Germinal center (tissue), 1 donor: ENCODE data around the gene C17orf78.
A peak's percentile ranks its signal among the peaks of the same experiment; 100 is the strongest.
"Not testable (repeated sequence)": the region's sequence is repeated elsewhere in the genome, so short reads cannot be mapped to it uniquely, and the experiment has no call there.

Experiments used
- DNase-seq: peaks from one replicate; pipeline ENCODE4 v3.0.0; 2012; ENCODE audit warnings: mixed read lengths, low spot score

Gene C17orf78

GRCh38 chr17:37375706-37376105 lies at the start of gene C17orf78:
TSS of gene C17orf78 (plus strand) at chr17:37375985. CDS start at chr17:37376093, 108 bp downstream.
- DNase-seq = no peak

GRCh38 chr17:37327341-37328090 lies 48.3 kb upstream of the C17orf78 start:
- no peak for DNase-seq

- no peak for DNase-seq
Measured at GRCh38 chr17:37338847-37339246, 36.9 kb upstream of the C17orf78 start.

GRCh38 chr17:37339321-37339720 lies 36.5 kb upstream of the C17orf78 start:
- no peak for DNase-seq

GRCh38 chr17:37340804-37341203 lies 35.0 kb upstream of the C17orf78 start:
- no peak for DNase-seq

GRCh38 chr17:37342589-37342988 lies 33.2 kb upstream of the C17orf78 start:
- no peak for DNase-seq

GRCh38 chr17:37344519-37344918 lies 31.3 kb upstream of the C17orf78 start:
- DNase-seq = no peak

- DNase-seq = not testable (repeated sequence)
Measured at GRCh38 chr17:37346863-37347402, 28.9 kb upstream of the C17orf78 start.

GRCh38 chr17:37356796-37357569 lies 18.8 kb upstream of the C17orf78 start:
- DNase-seq = not testable (repeated sequence)

- peak; percentile 44 for DNase-seq
Measured at GRCh38 chr17:37358098-37358829, 17.5 kb upstream of the C17orf78 start.

GRCh38 chr17:37358830-37359681 lies 16.7 kb upstream of the C17orf78 start:
- peak; percentile 97 for DNase-seq

GRCh38 chr17:37359682-37360188 lies 16.1 kb upstream of the C17orf78 start:
- peak; percentile 8 for DNase-seq

- no peak for DNase-seq
Measured at GRCh38 chr17:37360632-37361031, 15.2 kb upstream of the C17orf78 start.

GRCh38 chr17:37361543-37361942 lies 14.2 kb upstream of the C17orf78 start:
- DNase-seq = no peak

- no peak for DNase-seq
Measured at GRCh38 chr17:37365589-37365988, 10.2 kb upstream of the C17orf78 start.

GRCh38 chr17:37368577-37368976 lies 7.2 kb upstream of the C17orf78 start:
- no peak for DNase-seq

GRCh38 chr17:37373530-37374159 lies 2.1 kb upstream of the C17orf78 start:
- DNase-seq = peak; percentile 63

GRCh38 chr17:37382056-37382455 lies 6.3 kb downstream of the C17orf78 start:
- no peak for DNase-seq

GRCh38 chr17:37384560-37385149 lies 8.9 kb downstream of the C17orf78 start:
- DNase-seq = no peak

- no peak for DNase-seq
Measured at GRCh38 chr17:37385474-37385990, 9.7 kb downstream of the C17orf78 start.
